Measurements from ENCODE around the gene PSMB5. TPM values are rescaled to one million over a fixed set of nuclear protein-coding genes. Genes with fewer than 3 reads are reported as not detected.
A peak's percentile ranks its signal among the peaks of the same experiment; 100 is the strongest.

The PSMB5 gene
- total RNA-seq, 1 donor from 2014 or later: 215 TPM

GRCh38 chr14:23056956-23057756, 22.5 kb upstream of the PSMB5 start, which contains the start of gene CDH24:
Gene CDH24, minus strand, starts transcription at chr14:23057520. Its CDS starts 1,787 bp downstream, at chr14:23055733.
- Mint-ChIP-seq H3K36me3 (ENCODE audit: low read depth) (peaks cover 4% of the 10 kb centered on the region), H3K4me1 (peaks cover 20% of the 10 kb centered on the region), H3K27ac (ENCODE audit: unreplicated experiment) (peak within 1 kb of the TSS; percentile 87), H3K4me3 (peak within 1 kb of the TSS; percentile 96), H3K9me3 (no peaks in the 10 kb centered on the region), H3K27me3 (ENCODE audit: low read depth) (peaks cover 5% of the 10 kb centered on the region)
- TF ChIP-seq, protein P1, sequence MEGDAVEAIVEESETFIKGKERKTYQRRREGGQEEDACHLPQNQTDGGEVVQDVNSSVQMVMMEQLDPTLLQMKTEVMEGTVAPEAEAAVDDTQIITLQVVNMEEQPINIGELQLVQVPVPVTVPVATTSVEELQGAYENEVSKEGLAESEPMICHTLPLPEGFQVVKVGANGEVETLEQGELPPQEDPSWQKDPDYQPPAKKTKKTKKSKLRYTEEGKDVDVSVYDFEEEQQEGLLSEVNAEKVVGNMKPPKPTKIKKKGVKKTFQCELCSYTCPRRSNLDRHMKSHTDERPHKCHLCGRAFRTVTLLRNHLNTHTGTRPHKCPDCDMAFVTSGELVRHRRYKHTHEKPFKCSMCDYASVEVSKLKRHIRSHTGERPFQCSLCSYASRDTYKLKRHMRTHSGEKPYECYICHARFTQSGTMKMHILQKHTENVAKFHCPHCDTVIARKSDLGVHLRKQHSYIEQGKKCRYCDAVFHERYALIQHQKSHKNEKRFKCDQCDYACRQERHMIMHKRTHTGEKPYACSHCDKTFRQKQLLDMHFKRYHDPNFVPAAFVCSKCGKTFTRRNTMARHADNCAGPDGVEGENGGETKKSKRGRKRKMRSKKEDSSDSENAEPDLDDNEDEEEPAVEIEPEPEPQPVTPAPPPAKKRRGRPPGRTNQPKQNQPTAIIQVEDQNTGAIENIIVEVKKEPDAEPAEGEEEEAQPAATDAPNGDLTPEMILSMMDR (conservative IDR thresholded peaks at IDR 0.05): no peak
- peak; percentile 72 for DNase-seq (ENCODE audit: low read depth, low spot score)

DNA sequence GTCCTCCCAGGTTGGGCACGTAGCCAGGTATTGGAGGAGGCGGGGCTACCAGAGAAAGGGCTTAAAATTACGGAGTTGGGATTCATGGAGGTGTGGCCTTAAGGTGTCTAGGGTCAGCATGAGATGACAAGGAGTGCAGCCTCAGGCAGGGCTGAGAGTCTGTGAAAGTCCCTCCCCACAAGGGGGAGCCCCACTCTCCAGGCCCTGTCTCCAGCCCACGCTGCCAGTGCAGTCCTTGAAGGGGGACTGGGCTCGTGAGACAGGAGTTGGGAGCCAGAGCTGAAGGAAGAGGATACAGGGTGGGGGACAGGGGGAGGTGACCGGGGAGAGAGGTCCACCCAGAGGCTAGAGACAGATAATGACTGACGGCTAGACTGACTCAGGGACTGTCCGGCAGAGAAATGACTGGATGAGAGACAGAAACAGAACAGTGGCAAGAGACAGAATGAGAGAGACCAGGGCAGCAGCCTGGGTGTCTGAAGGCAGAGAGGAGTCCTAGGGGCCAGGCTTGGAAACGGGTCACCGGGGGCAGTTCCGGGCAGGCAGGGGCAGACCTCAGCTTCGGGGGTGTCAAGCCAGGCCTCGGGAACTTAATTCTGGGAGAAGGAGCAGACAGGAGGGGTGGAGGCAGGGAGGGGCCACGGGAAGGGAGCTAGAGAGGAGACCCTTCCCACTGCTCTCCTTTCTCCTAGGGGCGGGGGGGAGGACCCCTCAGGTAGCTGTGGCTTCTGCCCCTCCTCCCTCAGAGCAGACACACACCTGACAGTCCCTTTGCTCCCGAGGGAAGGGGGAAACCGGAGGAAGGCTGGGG, 21.6 kb upstream of the PSMB5 start:
- Mint-ChIP-seq H3K4me1 (peaks cover 20% of the 10 kb centered on the region), H3K9me3 (no peaks in the 10 kb centered on the region), H3K36me3 (ENCODE audit: low read depth) (peaks cover 2% of the 10 kb centered on the region), H3K27ac (ENCODE audit: unreplicated experiment) (peak overlapping the region; percentile 67), H3K4me3 (peak overlapping the region; percentile 93), H3K27me3 (ENCODE audit: low read depth) (peaks cover 5% of the 10 kb centered on the region)
- TF ChIP-seq, protein P1 (conservative IDR thresholded peaks at IDR 0.05): peak; percentile 75
- peak; percentile 74 for DNase-seq (ENCODE audit: low read depth, low spot score)

DNA sequence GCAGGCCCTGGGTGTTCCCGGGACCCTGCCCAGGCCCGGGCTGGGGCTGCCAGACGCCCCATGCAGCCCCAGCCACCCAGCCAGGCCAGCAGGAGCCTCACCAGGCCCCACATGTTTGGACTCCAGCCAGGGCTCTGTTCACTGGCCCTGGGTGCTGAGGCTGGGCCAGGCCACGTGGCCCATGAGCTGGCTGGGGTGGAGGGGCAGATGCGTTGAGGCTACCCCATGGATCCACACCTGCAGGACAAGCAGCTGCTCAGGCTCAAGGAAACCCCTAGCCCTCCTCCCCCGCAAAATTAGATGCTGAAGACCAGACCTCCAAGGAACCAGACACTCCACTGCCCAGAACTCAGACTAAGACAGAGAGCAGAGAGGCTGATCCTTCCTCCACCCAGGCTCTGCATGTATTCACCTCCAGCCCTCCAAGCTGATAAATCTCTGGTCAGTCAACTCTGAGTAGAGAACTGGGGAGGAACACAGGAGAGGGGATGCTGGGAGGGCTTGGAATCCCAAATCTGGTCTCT, 21.0 kb upstream of the PSMB5 start:
- H3K9me3 Mint-ChIP-seq: no peaks in the 10 kb centered on the region
- no peak for DNase-seq (ENCODE audit: low read depth, low spot score)
- H3K36me3 Mint-ChIP-seq (ENCODE audit: low read depth): peaks cover 2% of the 10 kb centered on the region
- peaks cover 5% of the 10 kb centered on the region for H3K27me3 Mint-ChIP-seq (ENCODE audit: low read depth)
- TF ChIP-seq, protein P1 (conservative IDR thresholded peaks at IDR 0.05): no peak
- H3K4me1 Mint-ChIP-seq: peaks cover 20% of the 10 kb centered on the region
- H3K27ac Mint-ChIP-seq (ENCODE audit: unreplicated experiment): no peak overlapping the region
- H3K4me3 Mint-ChIP-seq: peak overlapping the region; percentile 93

- Mint-ChIP-seq H3K27ac (ENCODE audit: unreplicated experiment) (no peak overlapping the region), H3K27me3 (ENCODE audit: low read depth) (peaks cover 5% of the 10 kb centered on the region), H3K36me3 (ENCODE audit: low read depth) (peaks cover 2% of the 10 kb centered on the region), H3K9me3 (no peaks in the 10 kb centered on the region), H3K4me1 (peaks cover 20% of the 10 kb centered on the region), H3K4me3 (peak overlapping the region; percentile 64)
- DNase-seq (ENCODE audit: low read depth, low spot score): no peak
- TF ChIP-seq, protein P1 (conservative IDR thresholded peaks at IDR 0.05): no peak
Measured at GRCh38 chr14:23055147-23055550, 20.4 kb upstream of the PSMB5 start.

DNA sequence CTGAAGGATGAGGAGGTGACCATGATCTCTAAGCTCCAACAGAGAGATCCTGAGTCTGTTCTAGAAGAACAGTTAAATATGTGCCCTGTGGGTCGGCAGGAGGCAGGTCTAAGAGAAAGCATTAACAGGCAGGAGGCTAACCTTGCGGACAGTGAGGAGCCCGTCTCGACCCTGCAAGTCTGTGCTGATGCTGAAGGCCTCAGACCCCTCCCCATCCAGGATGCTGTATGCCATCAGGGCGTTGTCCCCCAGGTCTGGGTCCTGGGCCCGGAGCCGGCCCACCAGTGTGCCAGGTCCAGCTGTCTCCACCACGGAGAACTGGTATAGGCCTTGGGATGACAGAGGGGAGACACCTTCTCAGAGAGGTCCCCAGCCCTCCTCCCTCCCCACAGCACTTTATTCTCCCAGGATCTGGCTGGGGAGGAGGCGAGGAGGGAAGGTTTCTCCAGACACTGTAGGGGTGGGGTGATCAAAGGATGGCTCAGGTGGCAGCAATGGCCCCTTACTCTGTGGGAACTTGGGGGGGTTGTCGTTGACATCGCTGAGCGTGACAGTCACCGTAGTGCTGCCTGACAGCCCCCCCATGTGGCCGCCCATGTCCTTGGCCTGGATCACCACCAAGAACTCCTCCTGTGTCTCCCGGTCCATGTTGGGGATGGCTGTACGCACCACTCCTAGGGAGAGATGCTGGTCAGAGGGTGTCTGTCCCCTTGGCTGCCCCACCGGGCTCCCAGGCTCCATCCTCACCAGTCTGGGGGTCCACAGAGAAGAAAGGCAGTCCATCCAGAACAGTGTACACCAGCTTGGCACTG, 19.5 kb upstream of the PSMB5 start:
- no peak for DNase-seq (ENCODE audit: low read depth, low spot score)
- Mint-ChIP-seq H3K27ac (ENCODE audit: unreplicated experiment) (no peak overlapping the region), H3K9me3 (no peaks in the 10 kb centered on the region), H3K4me1 (peaks cover 20% of the 10 kb centered on the region), H3K4me3 (peak overlapping the region; percentile 64), H3K36me3 (ENCODE audit: low read depth) (peaks cover 2% of the 10 kb centered on the region), H3K27me3 (ENCODE audit: low read depth) (peaks cover 5% of the 10 kb centered on the region)
- TF ChIP-seq, protein P1 (conservative IDR thresholded peaks at IDR 0.05): peak; percentile 28

Measured in neural crest cell (in vitro differentiated cells).